Measurements from ENCODE around the gene B4GALT5.

B4GALT5 gene

GRCh38 chr20:49657118-49657901 is 56.4 kb downstream of the B4GALT5 start:
- no peak for DNase-seq (ENCODE audit: low spot score)

GRCh38 chr20:49656304-49656703 is 57.4 kb downstream of the B4GALT5 start:
- no peak for DNase-seq (ENCODE audit: low spot score)

- no peak for DNase-seq (ENCODE audit: low spot score)
Observed at GRCh38 chr20:49653925-49654434, 59.7 kb downstream of the B4GALT5 start.

- no peak for DNase-seq (ENCODE audit: low spot score)
Observed at GRCh38 chr20:49649672-49650071, 64.0 kb downstream of the B4GALT5 start.

- no peak for DNase-seq (ENCODE audit: low spot score)
Observed at GRCh38 chr20:49647550-49647949, 66.1 kb downstream of the B4GALT5 start.

GRCh38 chr20:49646528-49646927 is 67.2 kb downstream of the B4GALT5 start:
- no peak for DNase-seq (ENCODE audit: low spot score)

GRCh38 chr20:49646126-49646525 is 67.6 kb downstream of the B4GALT5 start:
- DNase-seq (ENCODE audit: low spot score) = no peak

GRCh38 chr20:49644980-49645565 is 68.6 kb downstream of the B4GALT5 start:
- no peak for DNase-seq (ENCODE audit: low spot score)

- no peak for DNase-seq (ENCODE audit: low spot score)
Observed at GRCh38 chr20:49642816-49643215, 70.9 kb downstream of the B4GALT5 start.

GRCh38 chr20:49641683-49642656 is 71.7 kb downstream of the B4GALT5 start:
- DNase-seq (ENCODE audit: low spot score) = no peak

- no peak for DNase-seq (ENCODE audit: low spot score)
Observed at GRCh38 chr20:49637046-49637637, 76.5 kb downstream of the B4GALT5 start.

GRCh38 chr20:49636447-49636846 is 77.2 kb downstream of the B4GALT5 start:
- DNase-seq (ENCODE audit: low spot score) = peak; percentile 41

- no peak for DNase-seq (ENCODE audit: low spot score)
Observed at GRCh38 chr20:49635866-49636265, 77.8 kb downstream of the B4GALT5 start.

- no peak for DNase-seq (ENCODE audit: low spot score)
Observed at GRCh38 chr20:49635166-49635565, 78.5 kb downstream of the B4GALT5 start.

- DNase-seq (ENCODE audit: low spot score) = no peak
Observed at GRCh38 chr20:49634116-49634515, 79.6 kb downstream of the B4GALT5 start.

GRCh38 chr20:49633643-49634042 is 80.0 kb downstream of the B4GALT5 start:
- no peak for DNase-seq (ENCODE audit: low spot score)

- no peak for DNase-seq (ENCODE audit: low spot score)
Observed at GRCh38 chr20:49633023-49633422, 80.7 kb downstream of the B4GALT5 start.

- no peak for DNase-seq (ENCODE audit: low spot score)
Observed at GRCh38 chr20:49631856-49632418, 81.7 kb downstream of the B4GALT5 start.

GRCh38 chr20:49631061-49631716 is 82.5 kb downstream of the B4GALT5 start:
- no peak for DNase-seq (ENCODE audit: low spot score)

GRCh38 chr20:49630396-49630951 is 83.2 kb downstream of the B4GALT5 start:
- peak; percentile 69 for DNase-seq (ENCODE audit: low spot score)

- no peak for DNase-seq (ENCODE audit: low spot score)
Observed at GRCh38 chr20:49629606-49630005, 84.1 kb downstream of the B4GALT5 start.

Data from NAMALWA (cell line).